Gastrocnemius medialis (tissue), 4 donors: ENCODE measurements around the gene RCAN2. TPM values are rescaled to one million over a fixed set of nuclear protein-coding genes. Genes with fewer than 3 reads are reported as not detected.
A peak's percentile ranks its signal among the peaks of the same experiment; 100 is the strongest.

Experiments
- ATAC-seq, 2 donors: fragments of 150-250 bp; one replicate each; pipeline ENCODE4 v1.9.1; 2016
- DNase-seq, 2 donors: peaks; one replicate each; pipeline ENCODE4 v3.0.0-alpha.2; 2019
- H3K27ac ChIP-seq, 4 donors: fragments of 200-600 bp; sonication (generic); 1 replicate in 1 of 4; 2 replicates in 3 of 4; pipeline ENCODE4 v1.5.1; 2016 to 2018; ENCODE audit warnings: mild to moderate bottlenecking in 2 of 4, moderate library complexity in 1 of 4
- H3K27me3 ChIP-seq, 3 donors: fragments of 200-600 bp; sonication (generic) in 2 of 3; 1 replicate in 1 of 3; 2 replicates in 2 of 3; pipeline versions ENCODE4 v1.5.1 to v1.6.0; 2016 to 2019; ENCODE audit warnings: mild to moderate bottlenecking in 1 of 3, moderate library complexity in 1 of 3
- H3K36me3 ChIP-seq, 2 donors: fragments of 200-600 bp; sonication (generic) in 1 of 2; one replicate each; pipeline ENCODE4 v1.5.1; 2017 to 2018
- H3K4me1 ChIP-seq, 2 donors: fragments of 200-600 bp; sonication (generic) in 1 of 2; one replicate each; pipeline ENCODE4 v1.5.1; 2016 to 2017; ENCODE audit warnings: mild to moderate bottlenecking in 2 of 2
- H3K4me3 ChIP-seq, 4 donors: fragments of 200-600 bp; sonication (generic) in 3 of 4; 1 replicate in 1 of 4; 2 replicates in 3 of 4; pipeline ENCODE4 v1.5.1; 2016 to 2019; ENCODE audit warnings: mild to moderate bottlenecking in 2 of 4
- H3K9me3 ChIP-seq, 3 donors: fragments of 200-600 bp; sonication (generic) in 2 of 3; 1 replicate in 1 of 3; 2 replicates in 2 of 3; pipeline ENCODE4 v1.5.1; 2016 to 2019
- CTCF ChIP-seq, 5 experiments: fragments of 450-650 bp in 3 of 5; fragments of 200-600 bp in 2 of 5; sonication (generic) in 2 of 5; IDR thresholded peaks in 4 of 5; conservative IDR thresholded peaks in 1 of 5; 1 replicate in 4 of 5; 2 replicates in 1 of 5; pipeline ENCODE4 v1.5.1; 2016 to 2019; ENCODE audit warnings: antibody characterized with exemption in 5 of 5, mild to moderate bottlenecking in 3 of 5, moderate library complexity in 3 of 5
- POLR2A ChIP-seq, 2 donors: fragments of 450-650 bp; IDR thresholded peaks; one replicate each; pipeline ENCODE4 v1.6.1; 2017; ENCODE audit warnings: antibody characterized with exemption in 2 of 2, mild to moderate bottlenecking in 2 of 2, moderate library complexity in 2 of 2
- in situ Hi-C, 4 donors: fragments of 200-750 bp; cut with MboI; loops; one replicate each; pipeline versions ENCODE4 v1.15.0 to v1.8.0; 2017; ENCODE audit warnings: low sequenced_read_pairs in 4 of 4
- intact Hi-C: fragments of 100-400 bp; cut with DNase I; formaldehyde crosslinking; loops from one replicate; pipeline ENCODE4 v1.15.1; 2023; ENCODE audit warnings: low total_unique reads
- total RNA-seq, 4 donors: library from RNA; depleted of rRNA; stranded (reverse); fragments of >200 nt; gene quantifications; one replicate each; pipeline versions ENCODE4 v1.1.0 to v1.2.3, GENCODE V29; 2016

The RCAN2 gene
- total RNA-seq, 4 donors from 2014 or later: 26.2 to 88.8 (median 43.2) TPM

GRCh38 chr6:46352541-46353268, 138.5 kb downstream of the RCAN2 start:
- no peaks in the 10 kb centered on the region for H3K36me3 ChIP-seq
- peak; percentile 51 to 60 for ATAC-seq
- H3K4me3 ChIP-seq: no peak overlapping the region
- H3K9me3 ChIP-seq: no peaks in the 10 kb centered on the region
- no peak for TF ChIP-seq POLR2A (IDR thresholded peaks at IDR 0.05)
- intact Hi-C loops: loop anchor here (5.0 kb wide), 1 partner anchor 55 kb away; no protein-coding TSS in a partner anchor
- peaks cover 40 to 52% of the 10 kb centered on the region in 2 donors for H3K4me1 ChIP-seq
- no peaks in the 10 kb centered on the region for H3K27me3 ChIP-seq
- peak in 1 of 2 donors; percentile 26 for DNase-seq
- peak overlapping the region; percentile 46 to 75 (median 57) for H3K27ac ChIP-seq
- in situ Hi-C loops: no loop called here

- TF ChIP-seq CTCF (IDR thresholded peaks at IDR 0.05 in 4 of 5, conservative IDR thresholded peaks at IDR 0.05 in 1 of 5): no peak
- peak overlapping the region; percentile 24 to 75 (median 56) for H3K27ac ChIP-seq
- ATAC-seq: peak; percentile 45 to 46
These were observed 140.5 kb downstream of the RCAN2 start for GRCh38 chr6:46350714-46351113.

GRCh38 chr6:46347669-46348068, 143.6 kb downstream of the RCAN2 start:
- no peaks in the 10 kb centered on the region for H3K27me3 ChIP-seq
- H3K27ac ChIP-seq: no peak overlapping the region
- DNase-seq (no peak), ATAC-seq (no peak)
- peaks cover 23 to 33% of the 10 kb centered on the region in 2 donors for H3K4me1 ChIP-seq
- H3K36me3 ChIP-seq: no peaks in the 10 kb centered on the region
- TF ChIP-seq POLR2A (IDR thresholded peaks at IDR 0.05) (no peak), CTCF (IDR thresholded peaks at IDR 0.05 in 4 of 5, conservative IDR thresholded peaks at IDR 0.05 in 1 of 5) (no peak)
- intact Hi-C loops (no loop called here), in situ Hi-C loops (no loop called here)
- no peaks in the 10 kb centered on the region for H3K9me3 ChIP-seq
- H3K4me3 ChIP-seq: no peak overlapping the region

More at GRCh38 chr6:46350714-46351113, 140.5 kb downstream of the RCAN2 start:
- Histone ChIP-seq H3K4me3 (no peak overlapping the region), H3K9me3 (no peaks in the 10 kb centered on the region), H3K27me3 (no peaks in the 10 kb centered on the region), H3K36me3 (no peaks in the 10 kb centered on the region), H3K4me1 (peaks cover 36 to 51% of the 10 kb centered on the region in 2 donors)
- intact Hi-C loops: loop anchor here (5.0 kb wide), 1 partner anchor 57 kb away; no protein-coding TSS in a partner anchor
- DNase-seq: no peak
- in situ Hi-C loops: no loop called here

- no peaks in the 10 kb centered on the region for H3K27me3 ChIP-seq
- no peak for ATAC-seq
- no peaks in the 10 kb centered on the region for H3K36me3 ChIP-seq
- H3K27ac ChIP-seq: no peak overlapping the region
- intact Hi-C loops: no loop called here
- in situ Hi-C loops: no loop called here
- no peaks in the 10 kb centered on the region for H3K4me1 ChIP-seq
- no peaks in the 10 kb centered on the region for H3K9me3 ChIP-seq
- TF ChIP-seq POLR2A (IDR thresholded peaks at IDR 0.05) (no peak), CTCF (IDR thresholded peaks at IDR 0.05 in 4 of 5, conservative IDR thresholded peaks at IDR 0.05 in 1 of 5) (no peak)
- DNase-seq: no peak
- no peak overlapping the region for H3K4me3 ChIP-seq
These were observed 151.0 kb downstream of the RCAN2 start for GRCh38 chr6:46340246-46340645.

GRCh38 chr6:46338131-46338530, 153.1 kb downstream of the RCAN2 start:
- H3K9me3 ChIP-seq: no peaks in the 10 kb centered on the region
- intact Hi-C loops (no loop called here), in situ Hi-C loops (no loop called here)
- H3K36me3 ChIP-seq: no peaks in the 10 kb centered on the region
- H3K4me3 ChIP-seq: no peak overlapping the region
- H3K4me1 ChIP-seq: no peaks in the 10 kb centered on the region
- TF ChIP-seq POLR2A (IDR thresholded peaks at IDR 0.05): no peak
- no peak for TF ChIP-seq CTCF (IDR thresholded peaks at IDR 0.05 in 4 of 5, conservative IDR thresholded peaks at IDR 0.05 in 1 of 5)
- DNase-seq (no peak), ATAC-seq (no peak)
- H3K27ac ChIP-seq: no peak overlapping the region
- no peaks in the 10 kb centered on the region for H3K27me3 ChIP-seq
